NCI-H82 treated with DMSO at 0.1 percent for 48 hours (cell line): ENCODE measurements around the gene CNKSR3.

Experiments
- DNase-seq: peaks from one replicate; lab custom pipeline; 2025; ENCODE audit not compliant: unreplicated experiment; lab: John Stamatoyannopoulos, UW

The CNKSR3 gene

GRCh38 chr6:154428897-154429296, 81.6 kb downstream of the CNKSR3 start:
- DNase-seq = no peak

GRCh38 chr6:154427446-154427845, 83.0 kb downstream of the CNKSR3 start:
- no peak for DNase-seq

- DNase-seq = no peak
Measured at GRCh38 chr6:154426997-154427396, 83.5 kb downstream of the CNKSR3 start.

- peak; percentile 59 for DNase-seq
Measured at GRCh38 chr6:154425034-154425433, 85.5 kb downstream of the CNKSR3 start.

GRCh38 chr6:154414021-154414813, 96.3 kb downstream of the CNKSR3 start:
- no peak for DNase-seq

- no peak for DNase-seq
Measured at GRCh38 chr6:154412106-154412820, 98.2 kb downstream of the CNKSR3 start.

GRCh38 chr6:154411076-154411475, 99.4 kb downstream of the CNKSR3 start:
- no peak for DNase-seq

GRCh38 chr6:154410619-154411072, 99.8 kb downstream of the CNKSR3 start:
- DNase-seq = no peak

- peak; percentile 14 for DNase-seq
Measured at GRCh38 chr6:154408891-154409500, 101.5 kb downstream of the CNKSR3 start.

GRCh38 chr6:154407440-154407839, 103.0 kb downstream of the CNKSR3 start:
- DNase-seq = no peak

- DNase-seq = no peak
Measured at GRCh38 chr6:154406869-154407268, 103.6 kb downstream of the CNKSR3 start.

GRCh38 chr6:154406301-154406700, 104.2 kb downstream of the CNKSR3 start:
- no peak for DNase-seq

- no peak for DNase-seq
Measured at GRCh38 chr6:154404791-154405400, 105.6 kb downstream of the CNKSR3 start.

- no peak for DNase-seq
Measured at GRCh38 chr6:154403788-154404187, 106.7 kb downstream of the CNKSR3 start.

GRCh38 chr6:154402081-154402780, 108.3 kb downstream of the CNKSR3 start:
- DNase-seq = no peak

- no peak for DNase-seq
Measured at GRCh38 chr6:154399097-154399496, 111.4 kb downstream of the CNKSR3 start.

GRCh38 chr6:154397491-154398195, 112.8 kb downstream of the CNKSR3 start:
- no peak for DNase-seq

GRCh38 chr6:154395878-154396277, 114.6 kb downstream of the CNKSR3 start:
- no peak for DNase-seq

- no peak for DNase-seq
Measured at GRCh38 chr6:154395316-154395715, 115.2 kb downstream of the CNKSR3 start.

GRCh38 chr6:154394571-154394970, 115.9 kb downstream of the CNKSR3 start:
- DNase-seq = no peak
